Measurements from ENCODE around the gene EFL1.

The EFL1 gene

DNA sequence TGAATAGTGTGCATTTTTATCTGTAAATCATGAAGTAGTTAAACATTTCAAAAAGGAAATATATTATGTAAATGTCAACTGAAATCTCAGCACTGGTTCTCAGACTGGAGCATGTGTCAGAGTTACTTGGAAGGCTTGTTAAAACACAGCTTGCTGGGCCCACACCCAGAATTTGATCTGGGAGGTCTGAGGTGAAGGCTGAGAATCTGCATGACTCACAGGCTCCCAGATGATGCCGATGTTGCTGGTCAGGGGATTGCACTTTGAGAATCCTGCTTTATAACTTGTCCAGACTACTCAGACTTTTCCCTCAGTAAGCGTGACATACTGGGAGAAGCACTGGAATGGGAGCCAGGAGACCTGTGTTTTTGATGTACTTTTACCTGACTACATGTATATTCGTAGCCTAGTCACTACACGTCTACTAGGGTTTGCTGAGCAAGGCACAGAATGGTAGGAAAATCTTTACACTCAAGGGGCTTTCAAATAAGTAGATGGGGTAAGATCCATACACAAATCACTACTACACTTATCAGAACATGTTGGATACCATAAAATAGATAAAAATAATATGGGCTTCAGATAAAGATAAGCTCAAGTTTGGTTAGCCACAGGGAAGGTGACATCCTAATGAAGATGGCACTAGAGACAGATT, 139.7 kb downstream of the EFL1 start:
- Mint-ChIP-seq H3K4me1 (ENCODE audit: low read depth) (no peaks in the 10 kb centered on the region), H3K9me3 (no peaks in the 10 kb centered on the region), H3K27me3 (no peaks in the 10 kb centered on the region), H3K4me3 (no peak overlapping the region), H3K27ac (no peak overlapping the region), H3K36me3 (ENCODE audit: low read depth) (peaks cover 37% of the 10 kb centered on the region)
- no peak for DNase-seq

DNA sequence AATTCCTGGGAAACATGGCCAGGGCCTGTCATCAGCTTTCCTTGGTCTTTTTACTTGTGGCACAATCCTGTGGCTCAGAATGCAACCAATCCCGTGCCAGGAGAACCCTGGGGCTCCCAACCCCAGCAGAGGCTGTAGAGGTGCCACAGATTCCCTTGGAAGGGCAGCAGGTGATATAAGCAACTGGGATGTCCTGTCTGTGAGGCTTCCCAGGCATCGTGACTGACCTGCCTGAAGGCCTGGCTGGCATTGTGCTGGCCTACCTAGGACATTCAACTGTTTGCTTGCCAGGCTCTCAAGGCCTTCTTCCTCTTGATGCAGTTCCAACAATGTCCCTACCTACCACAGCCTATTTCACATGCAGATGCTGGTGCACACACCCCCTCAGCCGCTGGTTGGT, 144.5 kb downstream of the EFL1 start:
- no peak overlapping the region for H3K4me3 Mint-ChIP-seq
- H3K27ac Mint-ChIP-seq = no peak overlapping the region
- peaks cover 23% of the 10 kb centered on the region for H3K36me3 Mint-ChIP-seq (ENCODE audit: low read depth)
- no peak for DNase-seq
- H3K4me1 Mint-ChIP-seq (ENCODE audit: low read depth) = no peaks in the 10 kb centered on the region
- no peaks in the 10 kb centered on the region for H3K27me3 Mint-ChIP-seq
- no peaks in the 10 kb centered on the region for H3K9me3 Mint-ChIP-seq

DNA sequence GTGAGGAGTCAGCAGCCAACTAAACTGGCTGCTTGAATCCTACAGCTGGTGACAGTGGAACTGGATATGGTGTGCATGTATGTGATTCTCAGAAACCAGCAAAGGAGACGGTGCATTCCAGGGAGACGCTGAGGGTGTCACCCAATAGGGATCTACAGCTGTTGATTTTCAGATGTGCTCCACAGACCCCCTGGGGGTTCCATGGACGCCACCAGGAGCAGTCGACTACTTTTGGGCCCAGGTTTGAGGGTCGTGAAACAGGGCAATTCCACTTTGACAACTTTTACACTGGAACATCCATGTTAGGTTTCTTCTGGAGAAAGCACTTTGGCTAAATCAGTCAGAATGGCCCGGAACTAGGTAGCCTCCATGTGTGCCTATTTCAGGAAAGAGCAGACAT, 145.2 kb downstream of the EFL1 start:
- H3K27me3 Mint-ChIP-seq = no peaks in the 10 kb centered on the region
- H3K4me1 Mint-ChIP-seq (ENCODE audit: low read depth) = no peaks in the 10 kb centered on the region
- H3K36me3 Mint-ChIP-seq (ENCODE audit: low read depth) = peaks cover 16% of the 10 kb centered on the region
- no peak for DNase-seq
- no peaks in the 10 kb centered on the region for H3K9me3 Mint-ChIP-seq
- no peak overlapping the region for H3K27ac Mint-ChIP-seq
- no peak overlapping the region for H3K4me3 Mint-ChIP-seq

DNA sequence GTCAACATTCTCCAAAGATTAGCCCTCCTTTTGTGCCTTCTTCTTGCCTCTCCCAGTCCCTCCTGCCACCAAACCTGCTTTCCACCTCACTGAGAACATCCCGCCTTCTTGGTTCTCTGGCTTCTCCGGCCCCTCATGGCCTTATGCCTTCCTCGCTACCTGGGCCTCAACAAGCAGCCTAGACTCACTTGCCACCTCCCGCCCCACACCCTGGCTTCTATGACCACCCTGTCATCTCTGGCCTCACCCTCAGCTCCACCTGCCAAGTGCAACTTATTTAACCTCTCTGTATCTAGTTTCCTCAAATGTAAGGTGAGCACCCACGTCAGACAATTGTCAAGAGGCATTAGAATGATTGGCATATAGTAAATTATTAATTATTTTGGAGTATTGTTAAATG, 147.9 kb downstream of the EFL1 start:
- Mint-ChIP-seq H3K4me1 (ENCODE audit: low read depth) (no peaks in the 10 kb centered on the region), H3K36me3 (ENCODE audit: low read depth) (peaks cover 11% of the 10 kb centered on the region), H3K9me3 (no peaks in the 10 kb centered on the region), H3K27ac (no peak overlapping the region), H3K27me3 (no peaks in the 10 kb centered on the region), H3K4me3 (no peak overlapping the region)
- no peak for DNase-seq

DNA sequence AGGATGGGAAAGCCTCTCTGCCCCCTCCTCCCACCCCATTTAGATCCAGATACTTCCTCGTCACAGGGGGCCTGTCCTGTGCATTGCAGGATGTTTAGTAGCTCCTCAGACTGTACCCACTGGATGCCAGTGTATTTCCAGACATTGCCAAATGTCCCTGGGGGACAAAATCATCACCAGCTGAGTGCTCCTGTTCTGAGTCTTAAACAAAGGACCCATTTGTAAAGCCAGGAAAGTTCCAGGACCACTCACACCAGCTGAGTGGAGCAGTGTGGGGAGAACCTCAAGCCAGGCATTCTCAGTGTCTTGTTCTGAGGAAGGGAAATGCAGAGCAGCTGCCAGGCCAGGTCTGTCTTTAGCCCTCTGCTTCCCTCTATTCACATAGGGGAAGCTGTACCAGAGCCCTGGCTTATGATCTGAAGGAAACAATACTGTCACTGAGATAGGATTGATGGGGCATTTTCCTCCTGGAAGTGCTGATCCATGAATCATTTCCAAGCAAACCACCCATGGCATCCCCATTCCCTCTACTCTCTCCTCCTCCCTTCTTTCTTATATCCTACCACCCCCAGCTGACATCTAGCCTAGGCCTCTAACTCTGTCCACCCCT, 149.3 kb downstream of the EFL1 start:
- DNase-seq = no peak
- H3K9me3 Mint-ChIP-seq = no peaks in the 10 kb centered on the region
- H3K36me3 Mint-ChIP-seq (ENCODE audit: low read depth) = peaks cover 7% of the 10 kb centered on the region
- no peak overlapping the region for H3K4me3 Mint-ChIP-seq
- H3K27me3 Mint-ChIP-seq = no peaks in the 10 kb centered on the region
- no peak overlapping the region for H3K27ac Mint-ChIP-seq
- no peaks in the 10 kb centered on the region for H3K4me1 Mint-ChIP-seq (ENCODE audit: low read depth)

DNA sequence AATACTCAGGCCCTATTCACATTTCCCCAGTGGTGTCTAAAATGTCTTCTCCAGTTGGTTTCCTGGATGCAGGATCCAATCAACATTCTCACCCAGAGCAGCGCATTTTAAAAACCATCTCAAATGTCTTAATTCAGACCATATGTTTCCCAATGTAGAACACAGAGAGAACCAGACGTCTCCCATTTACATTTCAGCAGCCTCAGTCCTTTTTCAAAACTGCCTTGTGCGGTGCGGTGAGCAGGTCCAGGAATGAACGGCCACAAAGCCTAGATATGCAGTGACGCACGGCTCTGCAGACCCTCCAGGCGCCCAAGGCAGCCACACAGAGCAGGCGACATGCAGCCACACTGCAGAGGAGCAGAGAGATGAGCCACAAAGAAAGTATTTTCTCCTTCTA, 150.6 kb downstream of the EFL1 start:
- Mint-ChIP-seq H3K36me3 (ENCODE audit: low read depth) (no peaks in the 10 kb centered on the region), H3K4me3 (no peak overlapping the region), H3K4me1 (ENCODE audit: low read depth) (no peaks in the 10 kb centered on the region), H3K27ac (no peak overlapping the region), H3K9me3 (no peaks in the 10 kb centered on the region), H3K27me3 (no peaks in the 10 kb centered on the region)
- DNase-seq = no peak

DNA sequence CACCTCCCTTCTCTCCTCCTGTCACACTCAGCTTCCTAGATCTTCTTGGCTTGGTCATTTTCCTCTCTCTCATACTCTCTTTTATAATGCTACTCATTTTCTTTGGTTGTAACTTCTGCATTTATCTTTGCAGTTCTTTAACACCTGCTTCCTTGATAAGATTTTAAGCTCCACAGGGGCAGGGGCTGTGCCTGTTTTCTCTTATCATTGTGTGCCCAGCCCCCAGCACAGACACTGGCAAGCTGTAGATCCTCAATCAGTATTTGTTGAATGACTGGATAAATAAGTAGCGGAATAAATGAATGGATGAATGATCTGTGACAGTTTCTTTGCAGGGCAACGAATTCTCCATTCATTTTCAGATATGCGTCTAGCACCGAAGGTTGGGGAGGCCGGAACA, 152.4 kb downstream of the EFL1 start:
- H3K4me3 Mint-ChIP-seq = no peak overlapping the region
- H3K36me3 Mint-ChIP-seq (ENCODE audit: low read depth) = no peaks in the 10 kb centered on the region
- no peak overlapping the region for H3K27ac Mint-ChIP-seq
- no peaks in the 10 kb centered on the region for H3K27me3 Mint-ChIP-seq
- no peaks in the 10 kb centered on the region for H3K4me1 Mint-ChIP-seq (ENCODE audit: low read depth)
- no peak for DNase-seq
- H3K9me3 Mint-ChIP-seq = no peaks in the 10 kb centered on the region

DNA sequence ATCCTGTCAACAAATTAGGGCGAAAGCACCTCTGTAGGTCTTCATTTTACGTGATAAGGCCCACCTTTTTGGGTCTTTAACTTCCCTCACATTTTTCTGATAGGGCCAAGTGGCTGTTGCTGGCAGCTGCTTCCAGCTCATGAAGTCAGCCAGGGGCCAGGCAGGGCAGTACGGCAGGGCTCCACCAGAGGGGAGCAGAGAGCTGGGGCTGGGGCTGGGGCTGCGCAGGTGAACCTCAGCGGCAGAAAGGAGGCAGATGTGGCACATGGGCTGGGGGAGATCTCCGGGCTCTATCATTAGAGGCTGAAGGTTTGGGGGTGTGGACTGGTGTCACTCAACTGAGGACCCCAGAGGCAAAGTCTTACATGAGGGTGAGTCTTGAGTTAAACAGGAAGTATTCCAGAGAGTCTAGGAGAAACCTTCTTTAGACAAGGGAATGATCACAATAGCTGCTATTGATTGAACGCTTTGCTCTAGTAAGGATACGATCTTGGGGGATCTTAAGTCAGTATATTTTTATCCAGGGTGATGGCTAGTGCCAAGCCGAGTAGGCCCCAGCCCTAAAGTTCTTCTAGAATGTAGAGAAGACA, 153.9 kb downstream of the EFL1 start:
- H3K9me3 Mint-ChIP-seq = no peaks in the 10 kb centered on the region
- no peak overlapping the region for H3K4me3 Mint-ChIP-seq
- no peak overlapping the region for H3K27ac Mint-ChIP-seq
- H3K27me3 Mint-ChIP-seq = no peaks in the 10 kb centered on the region
- DNase-seq = peak; percentile 83
- no peaks in the 10 kb centered on the region for H3K36me3 Mint-ChIP-seq (ENCODE audit: low read depth)
- no peaks in the 10 kb centered on the region for H3K4me1 Mint-ChIP-seq (ENCODE audit: low read depth)

DNA sequence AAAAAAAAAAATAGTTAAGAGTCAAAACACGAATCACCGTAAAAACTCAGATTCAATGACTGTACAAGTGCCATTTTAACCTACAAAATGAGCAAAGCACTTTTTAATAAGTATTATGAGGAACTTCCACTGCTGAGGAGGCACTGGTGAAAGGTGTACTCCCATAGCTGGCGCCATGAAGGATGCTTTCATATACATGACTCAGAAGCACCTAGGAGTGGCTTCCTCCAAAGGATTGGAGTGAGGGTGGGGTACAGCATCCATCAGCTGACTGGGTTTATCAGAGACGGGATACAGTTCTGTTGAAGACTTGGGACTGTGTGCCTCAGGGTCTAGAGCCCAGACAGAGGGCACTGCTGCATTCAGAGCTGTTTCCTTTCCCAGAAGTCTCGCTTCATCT, 155.9 kb downstream of the EFL1 start:
- no peaks in the 10 kb centered on the region for H3K4me1 Mint-ChIP-seq (ENCODE audit: low read depth)
- no peaks in the 10 kb centered on the region for H3K27me3 Mint-ChIP-seq
- H3K9me3 Mint-ChIP-seq = no peaks in the 10 kb centered on the region
- no peaks in the 10 kb centered on the region for H3K36me3 Mint-ChIP-seq (ENCODE audit: low read depth)
- H3K27ac Mint-ChIP-seq = no peak overlapping the region
- no peak overlapping the region for H3K4me3 Mint-ChIP-seq
- DNase-seq = no peak

DNA sequence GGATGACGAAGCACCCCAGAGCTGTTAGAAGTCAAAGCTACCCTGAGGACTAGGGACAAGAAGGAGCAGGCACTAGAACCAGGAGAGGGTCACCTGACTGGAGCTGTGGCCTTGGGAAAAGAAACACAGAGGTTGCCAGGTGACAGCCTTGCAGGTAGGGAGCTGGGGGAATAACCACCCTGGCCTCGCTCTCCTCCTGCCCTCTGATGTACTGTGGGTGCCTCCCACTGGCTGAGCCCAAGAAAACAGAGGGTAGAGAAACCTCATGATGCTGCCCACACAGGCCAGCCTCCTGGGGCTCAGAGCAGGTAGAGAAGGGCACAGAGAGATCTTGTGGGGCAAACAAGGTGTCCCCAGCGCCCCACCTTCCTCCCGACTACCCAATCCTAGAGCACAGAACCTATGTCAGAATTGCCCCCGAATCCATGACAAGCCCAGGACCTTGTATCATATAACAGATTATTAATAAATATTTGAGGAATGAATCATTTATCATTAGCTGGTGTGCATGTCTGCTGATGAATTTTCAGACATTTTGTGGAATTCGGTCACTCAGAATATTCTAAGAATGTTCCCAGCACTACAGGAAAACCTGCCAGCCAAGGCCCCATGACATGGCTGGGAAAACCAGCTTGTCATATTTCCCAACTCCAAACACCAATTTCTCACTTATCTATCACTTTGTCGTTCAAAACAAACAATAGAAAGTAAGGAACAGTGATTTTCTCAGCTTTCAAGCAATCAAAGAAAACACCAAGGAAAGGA, 156.9 kb downstream of the EFL1 start:
- H3K9me3 Mint-ChIP-seq = no peaks in the 10 kb centered on the region
- H3K27me3 Mint-ChIP-seq = peaks cover 5% of the 10 kb centered on the region
- no peak for DNase-seq
- no peak overlapping the region for H3K4me3 Mint-ChIP-seq
- H3K36me3 Mint-ChIP-seq (ENCODE audit: low read depth) = no peaks in the 10 kb centered on the region
- H3K4me1 Mint-ChIP-seq (ENCODE audit: low read depth) = no peaks in the 10 kb centered on the region
- no peak overlapping the region for H3K27ac Mint-ChIP-seq

DNA sequence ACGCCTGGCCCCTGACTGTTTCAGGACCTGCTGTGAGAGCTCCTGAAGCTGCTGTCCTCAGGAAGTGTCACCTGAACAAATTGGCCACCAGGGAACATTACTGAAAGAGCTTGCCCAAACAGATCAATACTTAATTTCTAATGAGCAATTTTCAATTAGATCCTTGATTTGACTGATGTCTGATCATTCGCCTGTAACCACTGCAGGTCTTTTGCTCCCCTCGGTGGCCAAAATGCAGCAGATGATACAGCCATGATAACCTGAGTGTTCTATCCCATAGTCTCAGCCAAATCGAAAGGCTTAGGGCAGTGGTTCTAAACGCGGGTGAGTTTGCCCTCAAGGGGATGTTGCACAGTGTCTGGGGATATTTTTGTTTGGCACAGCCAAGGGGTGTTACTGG, 159.1 kb downstream of the EFL1 start:
- DNase-seq = no peak
- H3K4me1 Mint-ChIP-seq (ENCODE audit: low read depth) = no peaks in the 10 kb centered on the region
- H3K27me3 Mint-ChIP-seq = peaks cover 8% of the 10 kb centered on the region
- H3K27ac Mint-ChIP-seq = no peak overlapping the region
- H3K4me3 Mint-ChIP-seq = no peak overlapping the region
- no peaks in the 10 kb centered on the region for H3K36me3 Mint-ChIP-seq (ENCODE audit: low read depth)
- H3K9me3 Mint-ChIP-seq = no peaks in the 10 kb centered on the region

DNA sequence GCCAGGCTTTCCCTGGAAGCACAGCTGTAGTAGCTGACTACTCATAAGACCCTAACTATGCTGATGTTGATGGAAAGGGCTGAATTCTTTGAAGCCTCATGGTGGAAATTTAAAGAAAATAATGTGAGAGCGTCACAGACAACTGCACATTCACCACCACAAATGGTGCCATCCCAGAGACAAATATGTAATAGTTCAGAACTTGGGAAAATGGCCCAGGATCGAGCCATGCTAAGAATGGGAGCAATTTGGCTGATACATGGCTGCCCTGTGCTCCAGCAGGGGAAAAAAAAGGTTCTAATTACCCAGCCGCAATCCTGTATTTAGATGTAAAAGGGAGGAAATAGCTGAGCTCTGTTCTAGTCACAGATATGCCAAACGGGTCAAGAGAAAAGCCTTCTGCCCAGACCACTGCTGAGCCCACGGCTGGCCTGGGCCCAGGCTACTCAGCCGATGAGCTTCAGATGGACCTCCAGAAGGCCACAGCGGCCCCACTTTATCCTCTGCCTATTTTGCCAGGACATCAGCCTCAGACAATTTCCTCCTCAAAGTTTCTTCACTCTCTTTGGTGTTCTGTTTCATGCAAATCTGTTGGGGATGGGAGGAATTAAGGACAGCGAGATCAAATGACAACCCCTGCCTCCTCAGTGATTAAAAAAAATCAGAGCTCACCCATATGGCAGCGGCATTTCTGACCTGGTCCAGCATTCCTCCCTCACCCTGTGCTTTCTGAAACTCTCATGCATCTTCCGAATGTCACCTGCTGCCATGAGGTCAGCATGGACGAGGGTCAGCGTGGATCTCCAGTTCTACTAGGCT, 162.2 kb downstream of the EFL1 start:
- Mint-ChIP-seq H3K36me3 (ENCODE audit: low read depth) (no peaks in the 10 kb centered on the region), H3K4me1 (ENCODE audit: low read depth) (no peaks in the 10 kb centered on the region), H3K27me3 (peaks cover 8% of the 10 kb centered on the region), H3K9me3 (no peaks in the 10 kb centered on the region), H3K27ac (no peak overlapping the region), H3K4me3 (no peak overlapping the region)
- no peak for DNase-seq

DNA sequence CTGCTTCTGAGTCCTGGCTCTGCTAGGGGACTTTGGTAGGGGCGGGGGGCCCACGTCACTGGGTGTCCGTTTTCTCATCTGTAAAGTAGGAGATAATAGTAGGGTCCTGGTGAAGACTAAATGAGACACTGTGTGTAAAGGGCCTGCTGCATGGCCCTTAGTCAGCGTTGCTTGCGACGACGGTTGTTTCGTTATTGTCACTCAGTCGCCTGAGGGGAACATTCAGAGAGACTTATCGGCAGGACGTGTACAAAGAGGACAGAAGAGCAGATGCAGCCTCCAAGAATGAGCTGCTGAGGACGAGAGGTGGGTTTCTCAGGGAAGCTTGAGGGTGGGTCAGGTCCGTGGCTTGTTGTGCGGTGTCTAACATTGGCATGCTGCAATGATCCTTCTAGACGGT, 163.9 kb downstream of the EFL1 start:
- no peak for DNase-seq
- no peaks in the 10 kb centered on the region for H3K9me3 Mint-ChIP-seq
- no peak overlapping the region for H3K27ac Mint-ChIP-seq
- no peaks in the 10 kb centered on the region for H3K36me3 Mint-ChIP-seq (ENCODE audit: low read depth)
- H3K27me3 Mint-ChIP-seq = peaks cover 8% of the 10 kb centered on the region
- no peaks in the 10 kb centered on the region for H3K4me1 Mint-ChIP-seq (ENCODE audit: low read depth)
- H3K4me3 Mint-ChIP-seq = no peak overlapping the region

DNA sequence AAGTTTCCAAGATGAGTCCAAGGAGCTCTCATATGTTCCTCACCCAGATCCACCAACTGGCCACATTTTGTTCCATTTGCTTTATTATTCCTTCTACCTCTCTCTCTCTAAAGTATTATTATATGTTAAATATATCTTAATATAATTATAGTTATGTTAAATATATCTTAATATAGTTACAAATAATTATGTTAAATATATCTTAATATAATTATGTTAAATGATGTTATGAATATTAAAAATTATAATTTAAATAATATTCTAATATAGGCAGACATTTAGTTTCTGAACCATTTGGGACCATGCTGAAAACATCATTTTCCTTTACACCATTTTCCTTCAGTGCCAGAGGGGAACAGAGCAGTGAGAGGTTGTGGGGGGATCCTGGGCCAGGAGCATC, 166.7 kb downstream of the EFL1 start:
- no peaks in the 10 kb centered on the region for H3K4me1 Mint-ChIP-seq (ENCODE audit: low read depth)
- no peaks in the 10 kb centered on the region for H3K9me3 Mint-ChIP-seq
- no peak overlapping the region for H3K4me3 Mint-ChIP-seq
- no peaks in the 10 kb centered on the region for H3K36me3 Mint-ChIP-seq (ENCODE audit: low read depth)
- peaks cover 4% of the 10 kb centered on the region for H3K27me3 Mint-ChIP-seq
- H3K27ac Mint-ChIP-seq = no peak overlapping the region
- DNase-seq = no peak

All from activated T-cell treated with anti-CD3 and anti-CD28 coated beads, Interleukin-2, amount 50 U/mL, for 24 hours (primary cell).